ENCODE measurements around the gene COBL. TPM values are rescaled to one million over a fixed set of nuclear protein-coding genes. Genes with fewer than 3 reads are reported as not detected.

The COBL gene
- total and polyA plus RNA-seq, 9 of the 15 experiments (the other 6 are each of a cell fraction or from before 2014, with no cell fraction given), result 0.01 to 2.4 (median 0.09) TPM; not detected in 3

DNA sequence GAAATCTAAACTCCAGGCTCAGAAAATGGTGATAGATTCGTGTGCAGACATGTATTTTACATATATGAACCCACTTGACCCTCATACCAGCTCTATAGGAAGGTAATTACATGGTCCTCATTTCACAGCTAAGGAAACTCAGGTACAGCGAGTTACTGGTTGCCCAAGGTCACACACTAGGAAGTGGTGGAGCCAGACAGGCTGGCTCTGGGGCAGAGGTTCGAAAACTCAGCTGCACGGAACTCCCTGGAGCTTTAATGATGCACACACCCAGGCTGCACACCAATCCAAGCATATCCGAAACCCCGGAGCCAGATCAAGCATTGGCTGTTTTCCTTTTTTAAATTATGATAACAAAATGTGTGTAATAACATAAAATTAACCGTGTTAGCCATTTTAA lies 172.4 kb downstream of the COBL start:
- intact Hi-C loops (cut with micrococcal nuclease) (loop anchor here (5.0 kb wide), 1 partner anchor 447 kb away; no protein-coding TSS in a partner anchor), in situ Hi-C loops (cut with MboI) (loop anchor here (10.0 kb wide), 1 partner anchor 689 kb away; the partner anchor contains the start of gene FIGNL1)
- no TSS peak for BruUV-seq (replicated peaks)
- H3K79me2 ChIP-seq (ENCODE audit: control insufficient read depth, insufficient read depth, low read length), result no peaks in the 10 kb centered on the region
- TF ChIP-seq KDM4B (IDR thresholded peaks at IDR 0.05; ENCODE audit: borderline replicate concordance in 2 of 2, low read depth in 1 of 2), result no peak
- TF ChIP-seq CC2D1A (IDR thresholded peaks at IDR 0.05), result no peak
- no peak for TF ChIP-seq TCF7 (IDR thresholded peaks at IDR 0.05; ENCODE audit: borderline replicate concordance)
- no peak for TF ChIP-seq KAT7 (CRISPR knock-in tag; IDR thresholded peaks at IDR 0.05; ENCODE audit: borderline replicate concordance)
- no peak for TF ChIP-seq NR2C2 (CRISPR knock-in tag; IDR thresholded peaks at IDR 0.05)
- no peak for TF ChIP-seq NR2C2 (tag; IDR thresholded peaks at IDR 0.05)
- TF ChIP-seq ZNF212 (CRISPR knock-in tag; IDR thresholded peaks at IDR 0.05), result no peak
- TF ChIP-seq, protein P1, sequence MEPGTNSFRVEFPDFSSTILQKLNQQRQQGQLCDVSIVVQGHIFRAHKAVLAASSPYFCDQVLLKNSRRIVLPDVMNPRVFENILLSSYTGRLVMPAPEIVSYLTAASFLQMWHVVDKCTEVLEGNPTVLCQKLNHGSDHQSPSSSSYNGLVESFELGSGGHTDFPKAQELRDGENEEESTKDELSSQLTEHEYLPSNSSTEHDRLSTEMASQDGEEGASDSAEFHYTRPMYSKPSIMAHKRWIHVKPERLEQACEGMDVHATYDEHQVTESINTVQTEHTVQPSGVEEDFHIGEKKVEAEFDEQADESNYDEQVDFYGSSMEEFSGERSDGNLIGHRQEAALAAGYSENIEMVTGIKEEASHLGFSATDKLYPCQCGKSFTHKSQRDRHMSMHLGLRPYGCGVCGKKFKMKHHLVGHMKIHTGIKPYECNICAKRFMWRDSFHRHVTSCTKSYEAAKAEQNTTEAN (CRISPR knock-in tag; IDR thresholded peaks at IDR 0.05), result no peak
- no peak for TF ChIP-seq FOXM1 (IDR thresholded peaks at IDR 0.05; ENCODE audit: low read depth)
- TF ChIP-seq FOXM1 (CRISPR knock-in tag; IDR thresholded peaks at IDR 0.05; ENCODE audit: low read depth), result no peak
- TF ChIP-seq SNIP1 (IDR thresholded peaks at IDR 0.05; ENCODE audit: low read depth), result no peak
- no peak overlapping the region for H2AFZ ChIP-seq (ENCODE audit: low read depth, low read length)
- ATAC-seq, result no peak
- H3K4me1 ChIP-seq (replicated peaks in 1 of 2; ENCODE audit: control insufficient read depth in 2 of 2, insufficient read depth in 2 of 2, low read length in 2 of 2), result no peaks in the 10 kb centered on the region
- no peak overlapping the region for H3K27ac ChIP-seq (ENCODE audit: extremely low read depth, low read depth, low read length)
- ChIA-PET CTCF (ENCODE audit: low intra/inter-chr PET ratio) (no interaction called here), POLR2A (interaction anchor here (0.8 kb wide), 1 partner anchor 8 kb away, joined by 3 read pairs; no protein-coding TSS in a partner anchor)
- WGBS (ENCODE audit: insufficient coverage, low coverage, missing lambda C conversion rate), result 1% methylated on average over 7 of the region's 7 CpGs
- FAIRE-seq, result no peak
- no peaks in the 10 kb centered on the region for H3K9me1 ChIP-seq (ENCODE audit: control insufficient read depth, insufficient read depth, low read length)
- no peak overlapping the region for H3K4me2 ChIP-seq (ENCODE audit: insufficient read depth, low read length)
- H3K9ac ChIP-seq (ENCODE audit: insufficient read depth in 1 of 2, low read depth in 2 of 2, low read length in 2 of 2), result no peak overlapping the region
- H3K4me3 ChIP-seq, result no peak overlapping the region
- no peaks in the 10 kb centered on the region for H3K9me3 ChIP-seq (replicated peaks; ENCODE audit: control insufficient read depth, insufficient read depth, low read depth, low read length)
- no peaks in the 10 kb centered on the region for H3K36me3 ChIP-seq (ENCODE audit: control insufficient read depth, insufficient read depth, low read length)
- DNase-seq (ENCODE audit: extremely low read depth in 1 of 4, low spot score in 3 of 4), result no peak
- H4K20me1 ChIP-seq (replicated peaks; ENCODE audit: control insufficient read depth, insufficient read depth, low read length), result no peaks in the 10 kb centered on the region
- H3K27me3 ChIP-seq (ENCODE audit: control insufficient read depth in 2 of 2, insufficient read depth in 2 of 2, low read length in 2 of 2), result peaks cover 0 to 8% of the 10 kb centered on the region in 2 experiments; a peak in 3 of 5 replicates
